Measurements from ENCODE around the gene SDR42E1.

The SDR42E1 gene

GRCh38 chr16:81956213-81956948 is 54.9 kb downstream of the SDR42E1 start:
- H3K36me3 ChIP-seq (ENCODE audit: insufficient read depth, low read length): no peaks in the 10 kb centered on the region
- H3K4me1 ChIP-seq (ENCODE audit: insufficient read depth, low read length): no peaks in the 10 kb centered on the region
- H3K9me3 ChIP-seq (ENCODE audit: control insufficient read depth, insufficient read depth, low read length): no peaks in the 10 kb centered on the region
- no peak overlapping the region for H3K9ac ChIP-seq (ENCODE audit: low read depth, low read length)

- no peak overlapping the region for H3K9ac ChIP-seq (ENCODE audit: low read depth, low read length)
- no peaks in the 10 kb centered on the region for H3K4me1 ChIP-seq (ENCODE audit: insufficient read depth, low read length)
- no peaks in the 10 kb centered on the region for H3K36me3 ChIP-seq (ENCODE audit: insufficient read depth, low read length)
- no peaks in the 10 kb centered on the region; the same call in 1 of the 2 replicates for H3K9me3 ChIP-seq (ENCODE audit: control insufficient read depth, insufficient read depth, low read length)
Measured at GRCh38 chr16:81951564-81951963, 59.7 kb downstream of the SDR42E1 start.

- no peaks in the 10 kb centered on the region for H3K36me3 ChIP-seq (ENCODE audit: insufficient read depth, low read length)
- H3K9ac ChIP-seq (ENCODE audit: low read depth, low read length): no peak overlapping the region
- no peaks in the 10 kb centered on the region; the same call in 1 of the 2 replicates for H3K9me3 ChIP-seq (ENCODE audit: control insufficient read depth, insufficient read depth, low read length)
- peaks cover 9% of the 10 kb centered on the region; the same call in 1 of the 2 replicates for H3K4me1 ChIP-seq (ENCODE audit: insufficient read depth, low read length)
Measured at GRCh38 chr16:81946206-81946605, 65.1 kb downstream of the SDR42E1 start.

GRCh38 chr16:81945665-81946064 is 65.6 kb downstream of the SDR42E1 start:
- Histone ChIP-seq H3K9ac (ENCODE audit: low read depth, low read length) (no peak overlapping the region), H3K36me3 (ENCODE audit: insufficient read depth, low read length) (no peaks in the 10 kb centered on the region), H3K4me1 (ENCODE audit: insufficient read depth, low read length) (peaks cover 12% of the 10 kb centered on the region; the same call in 1 of the 2 replicates), H3K9me3 (ENCODE audit: control insufficient read depth, insufficient read depth, low read length) (no peaks in the 10 kb centered on the region)

- peaks cover 41% of the 10 kb centered on the region for H3K4me1 ChIP-seq (ENCODE audit: insufficient read depth, low read length)
- H3K9me3 ChIP-seq (ENCODE audit: control insufficient read depth, insufficient read depth, low read length): no peaks in the 10 kb centered on the region
- H3K36me3 ChIP-seq (ENCODE audit: insufficient read depth, low read length): no peaks in the 10 kb centered on the region
- no peak overlapping the region for H3K9ac ChIP-seq (ENCODE audit: low read depth, low read length)
Measured at GRCh38 chr16:81942007-81942601, 69.2 kb downstream of the SDR42E1 start.

GRCh38 chr16:81940781-81941560 is 70.3 kb downstream of the SDR42E1 start:
- H3K9me3 ChIP-seq (ENCODE audit: control insufficient read depth, insufficient read depth, low read length): no peaks in the 10 kb centered on the region
- no peaks in the 10 kb centered on the region for H3K36me3 ChIP-seq (ENCODE audit: insufficient read depth, low read length)
- no peak overlapping the region for H3K9ac ChIP-seq (ENCODE audit: low read depth, low read length)
- peaks cover 41% of the 10 kb centered on the region for H3K4me1 ChIP-seq (ENCODE audit: insufficient read depth, low read length)

- H3K9me3 ChIP-seq (ENCODE audit: control insufficient read depth, insufficient read depth, low read length): no peaks in the 10 kb centered on the region
- H3K4me1 ChIP-seq (ENCODE audit: insufficient read depth, low read length): peaks cover 41% of the 10 kb centered on the region
- no peak overlapping the region for H3K9ac ChIP-seq (ENCODE audit: low read depth, low read length)
- no peaks in the 10 kb centered on the region for H3K36me3 ChIP-seq (ENCODE audit: insufficient read depth, low read length)
Measured at GRCh38 chr16:81939164-81940056, 71.9 kb downstream of the SDR42E1 start.

Measured in ES-I3 (cell line).